HepG2 (cell line): Measurements from ENCODE around the gene TIMM17A.

Experiments
- CREM ChIP-seq, 2 experiments: sonication (generic) in 1 of 2; formaldehyde crosslinking in 1 of 2; IDR thresholded peaks; 2 replicates each; pipeline versions ENCODE4 v1.4.0 to v1.6.1; 2016 to 2020; ENCODE audit warnings: antibody characterized with exemption in 1 of 2, mild to moderate bottlenecking in 1 of 2, missing genetic modification reagents in 1 of 2
- FOXK1 ChIP-seq: sonication (generic); formaldehyde crosslinking; IDR thresholded peaks from 2 replicates; pipeline ENCODE4 v1.4.0; 2020; ENCODE audit warnings: low read depth, missing genetic modification reagents, borderline replicate concordance
- HCFC1 ChIP-seq: fragments of 150-350 bp; IDR thresholded peaks from 2 replicates; pipeline ENCODE4 v1.6.1; 2014; ENCODE audit warnings: low read depth, low read length
- PHF20 ChIP-seq: sonication (generic); formaldehyde crosslinking; IDR thresholded peaks from 2 replicates; pipeline ENCODE4 v1.5.0; 2020; ENCODE audit warnings: mild to moderate bottlenecking, missing genetic modification reagents
- PHF8 ChIP-seq: sonication (generic); formaldehyde crosslinking; IDR thresholded peaks from 2 replicates; pipeline ENCODE4 v1.5.0; 2020; ENCODE audit warnings: missing genetic modification reagents
- SIN3A ChIP-seq: IDR thresholded peaks from 2 replicates; pipeline ENCODE4 v1.6.1; 2011; ENCODE audit warnings: low read depth, mild to moderate bottlenecking, control low read depth, low read length, borderline replicate concordance
- TAF1 ChIP-seq: sonication (generic); formaldehyde crosslinking; IDR thresholded peaks from 2 replicates; pipeline ENCODE4 v1.4.0; 2020; ENCODE audit warnings: missing genetic modification reagents
- ZNF10 ChIP-seq: sonication (generic); formaldehyde crosslinking; IDR thresholded peaks from 2 replicates; pipeline ENCODE4 v1.4.0; 2020; ENCODE audit warnings: mild to moderate bottlenecking, low read depth, missing genetic modification reagents, borderline replicate concordance
- ZNF891 ChIP-seq: sonication (generic); formaldehyde crosslinking; IDR thresholded peaks from 2 replicates; pipeline ENCODE4 v1.5.0; 2020; ENCODE audit warnings: mild to moderate bottlenecking, missing genetic modification reagents
- TF ChIP-seq, protein P1 (sequence below): sonication (generic); formaldehyde crosslinking; IDR thresholded peaks from 2 replicates; pipeline ENCODE4 v1.4.0; 2020; ENCODE audit warnings: missing genetic modification reagents
- TF ChIP-seq, protein P2 (sequence below): sonication (generic); formaldehyde crosslinking; IDR thresholded peaks from 2 replicates; pipeline ENCODE4 v1.4.0; 2020; ENCODE audit warnings: missing genetic modification reagents

DNA sequence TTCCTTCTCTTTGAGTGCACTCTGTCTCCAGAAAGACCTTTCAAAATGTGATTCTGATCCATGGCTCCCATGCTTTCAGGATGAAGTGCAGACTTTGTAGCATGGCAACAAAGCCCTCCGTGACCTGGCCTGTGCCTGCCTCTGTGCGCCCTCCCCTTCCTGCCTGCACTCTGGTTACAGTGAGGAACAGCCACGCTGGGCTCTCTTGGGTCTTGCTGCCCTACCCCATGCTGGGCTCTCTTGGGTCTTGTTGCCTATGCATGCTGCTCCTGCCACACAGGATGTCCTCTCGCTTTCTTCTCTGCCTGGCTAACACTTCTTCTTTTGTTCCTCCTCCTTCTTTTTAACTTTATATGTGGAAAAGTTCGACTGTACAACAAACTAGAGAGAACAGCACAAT, 37.0 kb upstream of the TIMM17A start:
- TF ChIP-seq FOXK1 (CRISPR knock-in tag): no peak
- TF ChIP-seq TAF1 (CRISPR knock-in tag): no peak
- no peak for TF ChIP-seq ZNF10 (CRISPR knock-in tag)
- no peak for TF ChIP-seq SIN3A
- TF ChIP-seq, protein P1, sequence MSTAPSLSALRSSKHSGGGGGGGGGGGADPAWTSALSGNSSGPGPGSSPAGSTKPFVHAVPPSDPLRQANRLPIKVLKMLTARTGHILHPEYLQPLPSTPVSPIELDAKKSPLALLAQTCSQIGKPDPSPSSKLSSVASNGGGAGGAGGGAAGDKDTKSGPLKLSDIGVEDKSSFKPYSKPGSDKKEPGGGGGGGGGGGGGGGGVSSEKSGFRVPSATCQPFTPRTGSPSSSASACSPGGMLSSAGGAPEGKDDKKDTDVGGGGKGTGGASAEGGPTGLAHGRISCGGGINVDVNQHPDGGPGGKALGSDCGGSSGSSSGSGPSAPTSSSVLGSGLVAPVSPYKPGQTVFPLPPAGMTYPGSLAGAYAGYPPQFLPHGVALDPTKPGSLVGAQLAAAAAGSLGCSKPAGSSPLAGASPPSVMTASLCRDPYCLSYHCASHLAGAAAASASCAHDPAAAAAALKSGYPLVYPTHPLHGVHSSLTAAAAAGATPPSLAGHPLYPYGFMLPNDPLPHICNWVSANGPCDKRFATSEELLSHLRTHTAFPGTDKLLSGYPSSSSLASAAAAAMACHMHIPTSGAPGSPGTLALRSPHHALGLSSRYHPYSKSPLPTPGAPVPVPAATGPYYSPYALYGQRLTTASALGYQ (CRISPR knock-in tag): no peak
- TF ChIP-seq HCFC1: no peak
- TF ChIP-seq, protein P2, sequence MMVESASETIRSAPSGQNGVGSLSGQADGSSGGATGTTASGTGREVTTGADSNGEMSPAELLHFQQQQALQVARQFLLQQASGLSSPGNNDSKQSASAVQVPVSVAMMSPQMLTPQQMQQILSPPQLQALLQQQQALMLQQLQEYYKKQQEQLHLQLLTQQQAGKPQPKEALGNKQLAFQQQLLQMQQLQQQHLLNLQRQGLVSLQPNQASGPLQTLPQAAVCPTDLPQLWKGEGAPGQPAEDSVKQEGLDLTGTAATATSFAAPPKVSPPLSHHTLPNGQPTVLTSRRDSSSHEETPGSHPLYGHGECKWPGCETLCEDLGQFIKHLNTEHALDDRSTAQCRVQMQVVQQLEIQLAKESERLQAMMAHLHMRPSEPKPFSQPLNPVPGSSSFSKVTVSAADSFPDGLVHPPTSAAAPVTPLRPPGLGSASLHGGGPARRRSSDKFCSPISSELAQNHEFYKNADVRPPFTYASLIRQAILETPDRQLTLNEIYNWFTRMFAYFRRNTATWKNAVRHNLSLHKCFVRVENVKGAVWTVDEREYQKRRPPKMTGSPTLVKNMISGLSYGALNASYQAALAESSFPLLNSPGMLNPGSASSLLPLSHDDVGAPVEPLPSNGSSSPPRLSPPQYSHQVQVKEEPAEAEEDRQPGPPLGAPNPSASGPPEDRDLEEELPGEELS (CRISPR knock-in tag): no peak
- no peak for TF ChIP-seq PHF20 (CRISPR knock-in tag)
- no peak for TF ChIP-seq ZNF891 (CRISPR knock-in tag)
- TF ChIP-seq CREM (IDR thresholded peaks at IDR 0.05): no peak
- TF ChIP-seq CREM (CRISPR knock-in tag; IDR thresholded peaks at IDR 0.05): no peak
- TF ChIP-seq PHF8 (CRISPR knock-in tag): no peak
